GM21528 (cell line): ENCODE results near the gene DPM2.

Experiments used
- ATAC-seq: cut with Tn5 transposase; IDR thresholded peaks from one replicate; pipeline ENCODE4 v1.9.1; 2021; ENCODE audit warnings: mild to moderate bottlenecking, moderate library complexity; ENCODE audit not compliant: unreplicated experiment, low FRiP score

Gene DPM2

DNA sequence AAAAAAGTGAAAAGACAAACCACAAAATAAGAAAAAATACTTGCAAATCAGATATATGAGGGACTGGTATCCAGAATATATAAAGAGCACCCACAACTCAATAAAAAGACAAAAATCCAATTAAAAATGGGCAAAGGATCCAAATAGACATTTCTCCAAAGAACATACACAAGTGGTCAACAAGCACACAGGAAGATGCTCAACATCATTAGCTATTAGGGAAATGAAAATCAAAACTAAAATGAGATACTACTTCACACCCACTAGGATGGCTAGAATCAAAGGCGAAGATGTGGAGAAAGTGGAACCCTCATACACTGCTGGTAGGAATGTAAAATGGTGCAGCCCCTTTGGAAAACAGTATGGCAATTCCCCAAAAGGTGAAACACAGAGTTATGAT lies 21.1 kb upstream of the DPM2 start:
- ATAC-seq: no peak

DNA sequence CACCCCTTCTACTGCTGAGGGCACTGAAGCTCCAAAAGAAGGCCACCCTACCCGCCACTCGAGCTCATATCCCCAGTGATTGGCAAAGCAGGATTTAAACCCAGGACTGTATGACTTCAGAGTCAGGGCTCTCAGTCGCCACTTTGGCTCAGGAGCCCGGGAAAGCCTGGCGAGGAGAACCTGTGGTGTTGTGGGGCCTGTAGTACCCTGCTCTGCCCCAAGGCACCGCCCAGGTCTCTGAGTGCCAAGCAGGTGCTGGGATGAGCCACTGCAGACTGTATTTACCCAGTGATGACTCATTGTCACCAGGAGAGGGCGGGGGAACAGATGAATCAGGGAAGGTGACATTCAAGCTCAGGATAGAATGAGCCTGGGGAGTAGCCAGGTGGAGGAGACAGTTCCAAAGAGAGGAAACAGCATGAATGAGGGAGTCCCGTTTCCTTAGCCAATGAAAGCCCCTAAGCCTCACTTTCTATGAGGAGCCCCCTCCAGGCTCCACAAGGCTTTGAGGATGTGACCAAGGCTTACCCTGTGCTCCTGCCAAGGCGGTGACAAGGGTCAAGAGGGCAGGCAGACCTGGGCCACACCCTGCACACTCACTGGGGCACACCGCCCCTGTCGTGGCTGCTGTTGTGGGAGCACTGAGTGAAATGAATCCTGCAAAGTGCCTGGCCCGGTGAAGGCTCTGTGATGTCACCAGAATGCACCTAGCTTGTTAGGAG lies 17.8 kb upstream of the DPM2 start:
- no peak for ATAC-seq

DNA sequence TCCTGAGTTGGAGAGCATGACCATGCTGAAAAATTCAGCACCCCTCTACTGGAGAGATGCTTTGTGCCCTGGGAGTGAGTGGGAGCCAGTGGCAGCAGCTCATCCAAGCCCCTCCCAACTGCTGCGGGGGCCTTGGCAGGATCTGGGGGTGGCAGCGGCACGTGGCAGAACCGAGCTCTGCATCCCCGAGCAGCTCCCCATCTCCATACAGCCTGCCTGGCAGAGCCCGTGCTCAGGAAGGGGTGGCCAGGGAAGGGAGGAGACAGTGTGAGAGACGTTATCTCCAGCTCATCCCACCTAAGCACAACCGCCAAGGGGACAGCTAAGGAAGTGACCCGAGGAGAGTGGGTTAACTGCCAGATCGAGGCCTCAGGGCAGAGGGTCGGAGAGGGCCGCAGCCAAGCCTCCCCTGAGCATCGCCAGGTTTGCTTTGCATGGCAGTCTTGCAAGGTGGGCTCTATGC lies 17.2 kb upstream of the DPM2 start:
- ATAC-seq: no peak

DNA sequence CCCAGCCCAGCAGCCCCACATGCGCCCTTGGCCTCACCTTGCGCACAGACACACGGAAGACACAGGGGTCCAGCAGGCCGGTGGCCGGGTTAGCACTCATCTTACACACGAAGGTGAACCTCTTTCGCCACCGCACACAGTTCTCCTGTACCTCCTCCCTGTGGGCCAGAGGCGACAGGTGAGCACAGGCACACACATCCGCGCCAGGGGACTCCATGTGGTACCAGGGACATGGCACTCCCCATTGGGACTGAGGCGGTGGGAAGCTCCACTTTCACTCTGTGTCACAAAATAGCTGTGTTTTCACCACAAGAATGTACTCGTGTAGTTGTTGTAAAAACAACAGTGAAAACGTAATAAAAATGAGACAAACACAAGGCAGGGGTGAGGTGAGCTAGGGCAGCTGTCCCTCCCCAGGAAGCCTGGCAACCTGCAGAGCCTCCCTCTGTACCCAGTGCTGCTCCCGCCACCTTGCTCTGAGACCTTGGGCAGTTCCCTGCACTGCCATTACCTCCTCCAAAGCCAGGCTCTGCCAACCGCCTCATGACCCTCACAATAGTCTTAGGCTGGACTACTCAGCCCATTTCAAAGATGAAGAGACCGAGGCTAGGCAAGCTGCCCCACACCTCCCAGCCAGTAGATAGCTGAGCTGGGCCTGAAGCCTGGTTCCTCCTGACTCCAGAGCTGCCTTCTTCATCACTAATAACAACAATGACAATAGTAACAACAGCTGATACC lies 16.3 kb upstream of the DPM2 start:
- no peak for ATAC-seq

DNA sequence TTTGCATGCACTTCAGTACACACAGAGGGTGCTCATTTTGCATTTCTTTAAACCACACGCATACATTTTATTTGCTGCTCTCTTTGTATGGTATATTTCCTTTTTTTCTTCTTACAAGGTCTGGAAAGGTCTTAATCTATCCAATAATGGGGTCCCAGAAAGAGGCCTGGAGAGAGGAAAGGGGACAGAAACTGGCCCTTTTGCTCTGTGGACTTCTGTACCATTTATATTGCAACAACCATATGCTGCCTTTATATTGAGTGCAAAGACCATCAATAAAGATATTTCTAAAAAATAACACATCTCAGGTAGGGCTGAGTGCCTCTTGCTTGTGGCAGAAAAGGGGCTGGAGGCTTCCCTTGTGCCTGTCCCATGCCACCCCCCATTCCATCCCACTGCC lies 15.5 kb upstream of the DPM2 start:
- no peak for ATAC-seq

DNA sequence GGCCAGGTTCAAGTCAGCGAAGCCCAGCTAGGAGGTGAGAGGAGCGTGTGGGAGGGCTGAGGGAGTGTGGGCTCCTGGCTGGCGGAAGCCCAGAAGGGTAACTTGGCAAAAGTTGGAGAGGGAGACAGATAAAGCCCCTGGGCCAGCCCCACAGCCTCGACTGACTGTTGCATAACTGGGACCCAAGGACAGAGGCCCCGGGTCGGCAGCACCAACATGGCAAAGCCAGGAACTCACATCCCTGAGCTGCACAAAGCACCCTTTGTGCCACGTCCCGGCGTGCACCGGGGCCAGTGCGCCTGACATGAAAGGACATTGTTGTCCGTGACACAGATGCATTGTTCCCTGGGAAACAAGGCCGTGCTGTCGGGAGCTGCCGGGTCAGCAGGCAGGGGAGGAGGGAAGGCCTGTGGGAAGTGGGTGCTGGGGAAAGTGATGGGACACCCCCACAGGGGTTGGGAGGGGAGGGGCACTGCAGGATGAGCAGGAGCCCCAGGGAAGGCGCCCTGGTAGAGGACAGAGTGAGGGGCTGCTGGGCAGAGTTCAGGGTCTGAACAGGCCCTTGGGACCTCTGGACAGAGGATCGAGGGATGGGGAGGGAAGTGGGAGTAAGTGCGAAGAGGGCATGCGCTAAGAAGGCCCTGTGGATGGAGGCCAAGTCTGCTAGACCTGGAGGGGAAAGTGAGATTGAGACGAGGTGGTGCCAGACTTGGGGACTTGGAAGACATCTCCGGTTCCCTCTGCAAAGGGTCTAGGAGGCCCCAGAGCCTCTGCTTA lies 13.0 kb upstream of the DPM2 start:
- no peak for ATAC-seq

DNA sequence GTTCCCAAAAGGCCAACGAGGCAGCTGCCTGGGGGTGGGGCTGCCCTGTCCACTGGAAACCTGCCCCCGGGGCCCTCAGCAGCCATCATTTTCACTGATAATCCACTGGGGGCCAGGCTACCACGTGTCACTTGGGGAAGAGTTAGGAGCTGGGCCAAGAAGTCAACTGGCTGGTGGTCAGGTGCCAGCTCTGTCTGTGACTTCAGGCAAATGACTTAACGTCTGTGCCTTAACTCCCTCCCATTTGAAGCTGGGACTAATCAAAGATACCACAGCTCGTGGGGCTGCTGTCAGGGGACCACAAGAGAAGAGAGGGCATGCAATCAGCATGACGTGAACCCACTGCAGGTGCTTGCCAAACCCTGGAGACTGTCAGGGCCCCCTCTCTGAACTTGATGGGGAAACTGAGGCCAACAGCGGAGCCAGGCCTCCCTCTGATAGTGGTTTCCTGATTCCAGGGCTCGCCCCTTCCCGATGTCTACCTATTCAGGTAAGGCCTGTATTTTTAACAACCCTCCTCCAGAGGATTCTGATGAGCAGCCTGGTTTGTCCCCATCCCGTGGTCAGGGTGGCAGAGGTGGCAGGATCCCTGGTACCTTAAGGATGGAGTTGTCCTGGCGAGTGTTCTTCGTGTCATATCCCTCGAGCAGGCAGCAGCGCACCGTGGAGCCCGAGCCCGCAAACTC lies 12.3 kb upstream of the DPM2 start:
- ATAC-seq: no peak

DNA sequence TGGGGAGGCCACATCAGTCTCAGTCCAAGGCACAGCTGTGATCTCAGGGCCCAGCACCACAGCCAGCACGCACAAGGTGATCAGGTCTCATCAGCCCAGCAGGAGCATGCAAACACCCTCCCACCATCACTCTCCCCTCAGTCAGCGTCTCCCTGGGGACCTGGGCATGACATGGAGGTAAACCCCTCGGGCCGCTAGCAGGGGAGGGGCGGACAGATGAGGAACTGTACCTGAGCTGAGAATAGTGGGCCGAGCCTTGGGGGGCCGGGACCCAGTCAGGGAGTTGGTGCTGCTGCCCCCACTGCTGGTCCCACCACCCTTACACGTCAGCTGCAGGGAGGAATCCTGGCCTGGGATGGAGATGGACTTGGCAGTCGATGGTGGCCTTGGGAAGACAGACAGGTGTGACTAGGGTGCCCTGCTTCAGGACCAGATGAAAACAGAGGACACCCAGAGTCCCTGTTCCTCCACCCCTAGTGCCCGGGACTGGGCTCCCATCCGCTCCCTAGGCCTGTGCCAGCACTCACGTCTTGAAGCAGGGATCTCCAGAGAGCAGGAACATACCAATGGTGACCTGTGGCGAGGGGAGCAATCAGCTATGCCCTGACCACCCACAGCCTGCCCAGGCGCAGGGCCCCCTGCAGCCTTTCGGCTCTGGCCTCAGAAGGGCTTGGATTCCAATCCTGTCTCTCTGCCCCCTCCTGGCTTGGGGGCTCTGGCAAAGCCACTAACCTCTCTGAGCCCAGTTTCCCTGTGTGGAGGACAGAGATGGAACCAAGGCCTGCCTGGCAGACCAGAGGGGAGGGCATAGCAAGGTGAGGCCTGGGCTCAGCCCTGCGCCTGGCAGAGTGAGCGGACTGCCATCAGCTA lies 10.4 kb upstream of the DPM2 start:
- no peak for ATAC-seq

DNA sequence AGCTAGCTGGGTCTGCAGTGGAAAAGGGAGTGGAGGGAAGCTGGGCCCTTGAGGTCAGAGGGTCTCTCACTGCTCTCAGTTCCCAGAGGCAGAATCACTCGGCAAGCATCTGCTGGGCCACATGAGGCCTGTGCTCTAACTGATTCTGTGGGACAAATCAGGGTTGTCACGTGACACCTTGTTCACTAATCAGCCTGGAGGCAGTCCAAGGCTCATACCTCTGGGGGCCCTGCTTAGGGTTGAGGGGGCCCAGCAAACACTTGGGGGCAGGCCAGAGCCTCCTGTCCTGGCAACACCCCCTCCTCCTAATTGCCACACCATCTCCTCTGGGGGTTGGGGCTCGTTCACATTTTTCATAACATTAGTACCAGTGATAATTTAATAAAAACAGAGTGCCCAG lies 9.1 kb upstream of the DPM2 start:
- no peak for ATAC-seq

DNA sequence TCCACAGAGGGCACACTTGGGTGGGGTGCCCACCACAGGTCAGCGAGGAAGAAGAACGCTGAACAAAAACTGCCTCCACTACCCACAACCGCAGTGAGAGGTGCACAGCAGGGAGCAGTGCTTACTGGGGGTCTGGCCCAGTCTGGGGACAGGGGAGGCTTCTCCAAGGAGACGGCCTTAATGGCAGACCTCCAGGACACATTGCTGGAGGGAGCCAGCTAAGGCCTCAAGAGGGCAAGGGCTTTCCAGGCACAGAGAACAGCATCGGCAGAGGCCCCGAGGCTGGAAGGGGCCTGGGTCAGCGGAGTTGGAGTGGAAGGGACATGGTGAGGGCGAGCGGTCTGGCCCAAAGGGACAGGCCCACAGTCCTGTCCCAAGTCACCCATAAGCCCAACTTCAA lies 8.3 kb upstream of the DPM2 start:
- ATAC-seq: no peak

DNA sequence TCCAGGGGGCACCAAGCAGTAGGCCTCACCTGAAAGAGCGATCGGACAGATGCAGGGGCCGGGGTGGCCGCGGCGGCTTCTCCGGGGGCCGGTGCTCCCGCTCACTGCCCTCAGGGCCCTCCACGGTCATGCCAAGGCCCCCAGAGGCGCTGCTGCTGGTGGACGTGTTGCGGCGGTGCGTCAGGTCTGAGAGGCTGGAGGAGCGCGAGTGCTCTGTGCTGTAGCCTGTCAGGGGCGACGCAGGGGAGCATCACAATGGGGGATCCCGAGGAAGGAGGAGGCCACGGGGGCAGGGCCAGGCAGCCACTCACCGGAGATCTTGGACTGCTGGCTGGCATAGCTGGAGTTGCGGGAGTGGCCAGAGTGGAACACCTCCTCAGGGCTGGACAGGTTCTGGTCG lies 7.7 kb upstream of the DPM2 start:
- ATAC-seq: no peak

DNA sequence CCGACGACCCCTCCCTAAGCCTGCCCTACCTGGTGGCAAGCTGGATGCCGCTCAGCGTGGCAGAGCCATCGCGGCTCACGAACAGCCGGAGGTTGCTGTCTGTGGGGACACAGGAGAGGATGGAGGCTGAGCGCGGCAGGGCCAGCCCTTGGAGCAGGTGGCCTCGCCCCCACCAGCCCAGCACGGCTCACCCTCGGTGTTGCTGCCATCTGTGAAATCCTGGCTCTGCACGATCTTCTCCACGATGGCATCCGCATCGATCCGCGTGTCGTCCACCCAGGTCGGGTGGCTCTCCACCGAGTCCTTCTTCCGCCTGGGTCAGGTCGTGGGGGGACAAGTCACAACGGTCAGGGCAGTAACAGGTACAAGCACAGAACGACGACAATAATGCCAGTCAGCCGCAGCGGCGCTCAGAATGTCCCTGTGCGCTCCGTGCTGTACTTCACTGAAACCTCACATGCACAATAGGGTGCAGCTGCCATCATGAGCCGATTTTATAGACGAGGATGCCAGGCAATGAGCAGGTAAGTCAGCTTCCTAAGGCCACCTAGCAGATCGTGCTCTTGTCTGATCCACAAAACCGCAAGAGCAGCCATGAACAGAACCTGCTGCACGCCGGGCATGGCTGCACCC lies 7.0 kb upstream of the DPM2 start:
- ATAC-seq: no peak

DNA sequence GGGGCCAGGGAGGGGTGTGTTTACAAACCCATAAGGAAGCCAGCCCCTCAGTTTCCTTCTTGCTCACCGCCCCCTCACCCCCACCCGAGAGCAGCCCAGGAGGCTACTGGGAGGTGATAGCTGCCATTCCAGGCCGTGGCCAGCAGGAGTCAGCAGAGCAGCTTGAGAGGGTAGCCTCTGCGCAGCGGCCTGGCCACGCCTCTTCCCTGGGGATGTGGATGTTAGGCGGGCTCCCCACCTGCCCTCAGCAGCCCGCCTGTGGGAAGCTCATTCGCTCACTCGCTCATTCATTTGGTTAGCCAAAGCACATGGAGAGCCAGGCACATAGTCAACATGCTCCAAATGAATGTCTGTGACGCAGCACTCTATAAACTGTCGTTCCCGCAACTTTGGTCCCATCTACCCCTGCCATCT lies 6.1 kb upstream of the DPM2 start:
- ATAC-seq: no peak

DNA sequence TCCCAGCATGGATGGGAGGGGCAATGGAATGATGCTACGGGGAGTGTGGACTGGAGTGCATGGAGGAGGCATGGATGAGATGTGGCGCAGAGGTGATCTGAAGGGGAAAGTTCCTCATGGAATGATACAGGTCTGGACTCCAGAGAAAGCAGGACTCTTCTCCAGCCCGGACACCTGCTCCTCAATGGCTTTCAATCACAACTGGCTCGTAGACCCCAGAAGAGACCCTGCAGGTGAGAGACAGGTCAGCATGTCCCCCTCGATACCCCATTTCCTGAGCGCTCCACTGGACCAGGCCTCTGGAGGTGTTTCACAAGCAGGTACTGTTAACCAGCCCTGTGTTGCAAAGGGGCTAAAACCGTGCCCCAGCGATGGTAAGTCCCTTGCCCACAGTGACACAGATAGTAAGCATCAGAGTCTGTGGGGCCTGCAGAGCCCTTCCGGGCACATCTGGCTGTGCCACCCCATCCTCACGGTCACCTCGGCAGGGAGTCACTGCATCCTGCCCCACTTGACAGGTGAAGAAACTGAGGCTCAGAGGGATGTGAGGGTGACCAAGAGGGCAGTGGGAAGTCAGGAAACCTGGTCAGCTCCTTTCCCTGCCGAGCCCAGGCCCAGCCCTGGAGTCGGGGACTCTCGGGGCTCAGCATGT lies 5.5 kb upstream of the DPM2 start:
- no peak for ATAC-seq

DNA sequence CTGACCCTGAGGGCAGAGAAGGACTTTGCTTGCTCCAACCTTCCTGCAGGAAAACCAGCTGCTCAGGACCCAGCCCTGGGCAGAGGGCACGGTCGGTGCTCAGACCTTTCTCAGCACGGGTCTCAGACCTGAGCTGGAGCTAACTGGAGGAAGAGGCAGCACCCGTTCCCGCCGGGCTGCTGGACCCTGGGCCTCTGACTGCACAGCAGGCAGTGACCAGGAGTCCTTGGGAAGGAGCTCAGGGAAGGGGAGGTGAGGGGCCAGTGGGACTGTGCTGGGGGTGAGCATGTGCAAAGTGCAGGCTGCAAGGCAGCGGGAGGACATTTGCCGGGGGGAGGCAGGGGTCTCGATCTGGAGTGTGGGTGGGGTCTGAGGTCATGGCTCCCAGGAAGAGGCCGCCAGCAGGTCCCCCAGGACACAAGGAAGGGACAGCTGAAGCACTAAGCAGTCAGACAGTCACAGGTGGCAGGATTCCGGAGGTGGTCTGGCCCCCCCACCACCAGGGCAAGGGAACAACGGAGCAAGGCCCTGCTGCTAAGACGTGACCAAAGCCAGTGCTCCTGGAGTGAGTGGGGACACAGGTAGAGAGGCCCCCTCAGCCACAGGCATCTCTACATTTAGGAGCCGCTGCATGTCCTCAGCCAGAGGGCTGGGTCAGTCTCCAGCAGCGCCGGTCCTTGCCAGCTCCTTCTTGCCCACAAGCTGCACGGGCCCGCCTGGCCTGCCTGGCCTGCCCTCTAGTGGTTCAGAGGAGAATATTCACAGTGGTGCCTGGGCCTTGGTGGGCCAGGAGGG lies 4.8 kb upstream of the DPM2 start:
- no peak for ATAC-seq

DNA sequence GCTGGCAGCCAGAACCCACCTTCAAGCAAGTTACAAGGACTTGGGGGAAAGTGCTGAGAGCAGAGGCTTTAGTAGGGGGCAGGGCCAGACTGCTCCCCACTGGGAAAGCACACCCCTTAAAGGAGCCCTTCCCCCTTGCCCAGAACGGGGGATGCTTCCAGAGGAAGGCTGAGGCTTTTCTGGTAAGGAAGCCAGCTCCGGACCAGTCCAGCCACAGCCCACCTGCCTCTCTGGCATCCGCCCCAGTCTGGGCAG lies 4.2 kb upstream of the DPM2 start:
- no peak for ATAC-seq

DNA sequence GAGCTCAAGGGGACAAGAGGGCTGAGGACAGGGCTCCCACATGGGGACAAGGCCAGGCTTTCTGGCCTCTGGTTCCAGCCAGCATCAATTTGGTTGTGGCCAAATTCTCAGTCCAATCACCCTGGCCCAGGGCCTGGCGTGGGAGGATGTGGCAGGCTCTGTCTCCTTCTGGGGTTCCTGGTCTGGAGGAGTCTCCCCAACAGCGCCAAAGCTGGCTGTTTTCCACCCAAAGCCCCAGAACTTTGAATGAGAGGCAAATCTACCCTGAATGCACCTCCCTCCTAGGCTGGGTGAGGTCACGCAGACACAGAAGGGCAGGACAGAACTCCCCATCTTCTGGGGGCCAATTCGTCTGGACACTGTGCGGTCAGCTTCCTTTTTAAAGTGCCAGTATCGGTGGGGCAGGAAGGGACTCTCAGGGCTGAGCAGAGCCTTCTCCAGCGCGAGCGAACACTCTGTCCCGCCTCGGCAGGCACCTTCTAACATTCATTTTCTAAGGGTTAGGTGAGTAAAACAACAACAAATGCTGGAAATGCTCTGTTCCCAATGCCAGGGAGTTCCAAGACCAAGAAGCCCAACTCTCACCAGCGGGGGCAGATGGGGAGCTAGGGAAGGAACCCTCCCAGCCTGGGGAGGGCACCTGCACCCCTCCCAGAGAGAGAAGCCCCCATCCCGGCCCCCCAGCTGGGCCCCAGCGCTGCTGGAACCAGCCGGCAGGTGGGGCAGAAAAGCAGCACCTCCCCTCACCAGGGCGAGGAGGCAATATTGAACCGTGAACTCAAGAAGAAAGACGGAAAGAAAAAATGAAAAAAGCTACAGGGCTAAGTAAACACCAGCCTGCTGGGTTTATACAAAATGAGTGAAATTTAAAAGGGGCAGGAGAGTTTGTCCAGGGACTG lies 3.7 kb upstream of the DPM2 start:
- ATAC-seq: no peak
